Ecto neural progenitor cell (in vitro differentiated cells): ENCODE results near the gene ADGRV1.
"Not testable (repeated sequence)": the region's sequence is repeated elsewhere in the genome, so short reads cannot be mapped to it uniquely, and the experiment has no call there.

Experiments used
- DNase-seq: peaks from one replicate; pipeline ENCODE4 v3.0.0-alpha.2; 2018; ENCODE audit warnings: low spot score

ADGRV1 gene

DNA sequence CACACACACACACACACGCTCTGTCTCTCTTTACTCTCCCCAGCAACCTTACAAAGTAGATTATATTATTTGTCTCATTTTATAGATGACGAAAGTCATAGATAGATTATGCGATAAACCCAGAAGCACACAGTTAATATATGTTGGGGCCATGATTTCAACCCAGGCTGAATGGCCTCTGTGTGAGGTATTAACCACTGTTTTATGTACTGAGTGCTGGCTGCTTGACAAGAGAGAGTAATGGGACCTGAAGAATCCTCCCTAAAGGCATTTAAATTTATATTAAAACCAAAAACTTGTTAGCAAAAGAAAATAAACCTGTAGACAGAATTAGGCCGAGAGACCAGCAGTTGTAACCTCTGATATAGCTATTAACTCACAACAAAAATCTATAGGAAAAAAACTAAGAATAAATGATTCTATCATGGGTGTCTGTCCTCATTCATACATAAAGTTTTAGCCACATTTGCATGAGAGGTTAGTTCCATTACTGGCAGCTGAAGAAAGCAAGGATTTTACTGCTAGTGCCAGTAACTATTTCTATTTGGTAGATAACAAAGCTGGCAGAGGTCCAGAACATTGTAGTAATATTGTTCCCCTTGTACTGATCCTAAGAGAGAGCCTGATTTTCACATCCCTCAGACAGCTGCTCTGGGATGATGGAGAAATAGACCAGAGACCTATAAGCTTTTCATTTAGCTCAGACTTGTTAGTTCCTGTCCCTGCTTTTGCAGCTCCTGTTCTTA lies 250.9 kb downstream of the ADGRV1 start:
- no peak for DNase-seq

- no peak for DNase-seq
Observed at GRCh38 chr5:90810211-90810610, 251.6 kb downstream of the ADGRV1 start.

GRCh38 chr5:90813392-90813791 lies 254.8 kb downstream of the ADGRV1 start:
- DNase-seq, result no peak

DNA sequence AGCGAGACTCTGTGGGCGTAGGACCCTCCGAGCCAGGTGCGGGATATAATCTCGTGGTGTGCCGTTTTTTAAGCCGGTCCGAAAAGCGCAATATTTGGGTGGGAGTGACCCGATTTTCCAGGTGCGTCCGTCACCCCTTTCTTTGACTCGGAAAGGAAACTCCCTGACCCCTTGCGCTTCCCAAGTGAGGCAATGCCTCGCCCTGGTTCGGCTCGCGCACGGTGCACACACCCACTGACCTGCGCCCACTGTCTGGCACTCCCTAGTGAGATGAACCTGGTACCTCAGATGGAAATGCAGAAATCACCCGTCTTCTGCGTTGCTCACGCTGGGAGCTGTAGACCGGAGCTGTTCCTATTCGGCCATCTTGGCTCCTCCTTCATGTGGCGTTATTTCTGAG lies 263.5 kb downstream of the ADGRV1 start:
- not testable (repeated sequence) for DNase-seq

GRCh38 chr5:90824436-90824835 lies 265.8 kb downstream of the ADGRV1 start:
- DNase-seq, result no peak

DNA sequence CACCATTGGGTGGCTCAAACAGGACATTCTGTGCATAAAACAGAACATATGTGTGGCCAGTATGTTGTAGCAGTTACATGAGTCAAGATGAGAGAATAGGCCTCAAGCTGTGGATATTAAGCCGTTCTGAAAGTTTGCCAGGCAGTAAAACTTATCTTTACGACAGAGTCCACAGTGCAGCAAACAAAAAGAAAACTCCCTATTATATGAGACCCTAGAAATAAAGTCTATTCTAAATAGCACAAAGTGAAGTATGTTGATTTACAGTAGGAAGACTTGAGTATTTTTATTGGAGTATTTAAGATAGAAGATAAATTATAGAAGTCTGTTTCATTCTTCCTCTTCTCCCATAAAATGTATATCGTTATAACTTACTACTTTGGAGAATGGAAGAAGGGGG lies 271.5 kb downstream of the ADGRV1 start:
- DNase-seq, result no peak

GRCh38 chr5:90833753-90834152 lies 275.2 kb downstream of the ADGRV1 start:
- DNase-seq, result no peak

GRCh38 chr5:90834711-90835110 lies 276.1 kb downstream of the ADGRV1 start:
- DNase-seq, result no peak

DNA sequence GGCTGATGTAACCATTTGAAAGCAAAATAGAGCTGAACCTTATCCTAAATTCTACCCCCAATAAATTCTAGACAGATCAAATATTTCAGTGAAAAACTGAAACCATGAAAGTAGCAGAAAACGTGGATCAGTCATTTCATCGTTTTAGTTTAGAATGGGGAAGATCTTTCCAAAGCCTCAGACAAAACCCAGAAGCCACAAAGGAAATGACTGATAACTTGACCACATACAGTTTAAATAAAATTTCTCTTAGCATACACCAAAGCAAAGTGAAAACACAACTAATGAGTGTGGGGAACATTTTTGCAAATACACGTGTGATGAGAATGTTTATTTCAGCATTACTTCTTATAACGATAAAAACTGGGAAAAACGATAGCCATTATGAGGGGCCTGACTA lies 284.8 kb downstream of the ADGRV1 start:
- no peak for DNase-seq

DNA sequence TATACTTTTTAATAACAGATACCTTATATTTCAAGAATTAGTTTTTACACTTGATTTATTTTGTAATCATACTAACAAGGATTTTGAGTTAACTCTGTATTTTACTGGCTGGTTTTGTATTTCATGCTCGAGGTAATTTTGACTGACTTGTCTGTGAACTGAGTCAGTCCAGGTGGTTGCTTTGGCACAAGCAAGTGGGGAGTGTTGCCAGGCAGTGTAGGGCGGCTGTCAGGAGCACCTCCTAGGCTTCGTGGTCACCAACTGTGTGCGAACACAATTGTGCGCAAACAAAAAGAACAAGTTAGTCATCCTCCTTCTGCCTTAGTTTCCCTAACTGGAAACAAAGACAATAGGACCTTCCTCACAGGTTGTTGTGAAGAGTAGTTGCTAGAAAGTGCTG lies 286.3 kb downstream of the ADGRV1 start:
- DNase-seq, result no peak

DNA sequence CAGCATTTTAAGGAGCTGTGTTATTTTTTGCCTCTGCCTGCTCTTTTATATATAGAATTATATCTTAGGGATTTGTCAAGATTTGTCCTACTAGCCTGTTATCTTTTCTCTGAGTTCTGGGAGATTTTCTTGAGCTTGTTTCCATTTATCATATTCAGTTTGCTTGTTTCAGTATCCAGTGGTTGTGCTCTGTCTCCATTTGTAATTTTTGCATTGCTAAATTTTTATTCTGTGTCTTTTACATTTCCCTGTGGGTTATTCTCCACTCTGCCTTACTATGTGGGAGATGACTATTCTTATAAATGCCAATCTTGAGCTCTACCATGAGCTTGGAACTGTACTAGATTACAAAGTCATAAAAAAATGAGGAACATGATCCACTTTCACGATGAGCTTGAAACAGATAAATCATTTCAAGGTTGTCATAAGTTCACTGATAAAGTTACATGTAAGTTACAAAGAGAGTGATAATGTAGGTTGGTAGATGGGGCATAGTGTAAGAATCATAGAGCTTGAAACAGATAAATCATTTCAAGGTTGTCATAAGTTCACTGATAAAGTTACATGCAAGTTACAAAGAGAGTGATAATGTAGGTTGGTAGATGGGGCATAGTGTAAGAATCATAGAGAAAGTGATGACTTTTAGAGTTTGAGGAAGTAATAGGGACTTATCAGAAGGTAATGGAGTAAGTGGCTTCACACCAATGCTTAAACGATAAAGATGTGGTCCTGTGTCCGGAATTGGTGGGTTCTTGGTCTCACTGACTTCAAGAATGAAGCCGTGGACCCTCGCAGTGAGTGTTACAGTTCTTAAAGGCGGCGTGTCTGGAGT lies 287.3 kb downstream of the ADGRV1 start:
- no peak for DNase-seq

DNA sequence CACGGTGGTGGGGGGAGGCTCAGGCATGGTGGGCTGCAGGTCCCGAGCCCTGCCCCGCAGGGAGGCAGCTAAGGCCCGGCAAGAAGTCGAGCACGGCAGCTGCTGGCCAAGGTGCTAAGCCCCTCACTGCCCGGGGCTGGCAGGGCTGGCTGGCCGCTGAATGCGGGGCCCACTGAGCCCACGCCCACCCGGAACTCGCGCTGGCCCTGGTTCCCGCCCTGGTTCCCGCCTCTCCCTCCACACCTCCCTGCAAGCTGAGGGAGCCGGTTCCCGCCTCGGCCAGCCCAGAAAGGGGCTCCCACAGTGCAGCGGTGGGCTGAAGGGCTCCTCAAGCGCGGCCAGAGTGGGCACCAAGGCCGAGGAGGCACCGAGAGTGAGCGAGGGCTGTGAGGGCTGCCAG lies 289.0 kb downstream of the ADGRV1 start:
- not testable (repeated sequence) for DNase-seq

GRCh38 chr5:90849939-90850338 lies 291.3 kb downstream of the ADGRV1 start:
- no peak for DNase-seq

DNA sequence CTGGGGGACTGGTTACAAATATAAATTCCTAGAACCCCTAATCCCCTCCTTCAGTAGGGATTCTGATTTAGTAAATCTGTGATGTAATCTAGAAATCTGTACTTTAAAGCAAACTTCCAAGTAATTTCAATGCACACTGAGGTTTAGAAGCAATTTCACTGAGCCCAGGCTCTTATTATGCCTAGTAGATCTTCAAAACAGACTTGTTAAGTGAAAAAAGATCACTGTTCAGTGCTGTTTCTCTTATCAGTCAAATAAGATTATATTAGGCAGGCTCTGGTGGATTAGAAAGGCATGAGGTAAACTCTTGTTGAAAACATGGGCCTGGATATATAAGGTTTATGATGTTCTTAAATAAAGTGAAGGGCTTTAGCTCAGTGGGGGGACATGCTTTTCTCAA lies 293.9 kb downstream of the ADGRV1 start:
- DNase-seq, result no peak

DNA sequence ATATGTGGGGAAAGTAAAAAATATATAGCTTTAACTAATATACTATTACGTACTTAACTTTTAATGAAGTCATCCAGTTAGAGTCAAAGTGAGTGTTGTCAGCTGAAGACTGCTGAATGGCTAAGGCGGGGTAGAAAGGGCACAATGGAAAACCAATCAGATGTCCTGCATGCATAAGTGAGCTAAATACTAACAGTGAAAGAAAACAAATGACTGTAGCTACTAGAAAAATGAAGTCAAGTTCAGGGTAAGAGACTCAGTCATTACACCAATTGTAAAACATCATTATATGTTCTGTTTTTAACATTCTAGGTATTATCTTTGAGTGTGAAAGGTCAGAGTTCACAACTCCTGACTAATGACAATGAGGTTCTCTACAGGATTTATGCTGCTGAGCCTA lies 295.2 kb downstream of the ADGRV1 start:
- no peak for DNase-seq

GRCh38 chr5:90854169-90854568 lies 295.6 kb downstream of the ADGRV1 start:
- no peak for DNase-seq

GRCh38 chr5:90855296-90856010 lies 296.9 kb downstream of the ADGRV1 start:
- no peak for DNase-seq

GRCh38 chr5:90861843-90862586 lies 303.4 kb downstream of the ADGRV1 start:
- no peak for DNase-seq

DNA sequence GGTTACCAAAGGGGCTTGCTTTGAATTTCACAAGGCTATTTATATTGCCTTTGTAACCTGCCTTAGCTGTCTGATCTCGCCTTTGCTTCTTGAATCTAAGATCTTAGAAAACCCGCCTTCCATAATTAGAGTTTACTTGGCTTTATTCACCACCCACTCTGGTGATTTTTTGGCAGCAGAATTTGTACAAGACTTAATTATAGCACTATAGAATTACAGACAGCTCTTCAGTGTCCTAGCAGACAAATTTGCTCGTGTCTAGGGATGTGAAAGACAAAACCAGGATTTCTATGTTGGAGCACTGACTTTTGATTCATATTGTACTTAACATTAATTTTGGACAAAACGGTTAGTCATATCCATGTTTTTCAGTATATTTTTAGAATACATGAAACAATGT lies 306.6 kb downstream of the ADGRV1 start:
- no peak for DNase-seq

GRCh38 chr5:90866333-90866732 lies 307.7 kb downstream of the ADGRV1 start:
- DNase-seq, result no peak

DNA sequence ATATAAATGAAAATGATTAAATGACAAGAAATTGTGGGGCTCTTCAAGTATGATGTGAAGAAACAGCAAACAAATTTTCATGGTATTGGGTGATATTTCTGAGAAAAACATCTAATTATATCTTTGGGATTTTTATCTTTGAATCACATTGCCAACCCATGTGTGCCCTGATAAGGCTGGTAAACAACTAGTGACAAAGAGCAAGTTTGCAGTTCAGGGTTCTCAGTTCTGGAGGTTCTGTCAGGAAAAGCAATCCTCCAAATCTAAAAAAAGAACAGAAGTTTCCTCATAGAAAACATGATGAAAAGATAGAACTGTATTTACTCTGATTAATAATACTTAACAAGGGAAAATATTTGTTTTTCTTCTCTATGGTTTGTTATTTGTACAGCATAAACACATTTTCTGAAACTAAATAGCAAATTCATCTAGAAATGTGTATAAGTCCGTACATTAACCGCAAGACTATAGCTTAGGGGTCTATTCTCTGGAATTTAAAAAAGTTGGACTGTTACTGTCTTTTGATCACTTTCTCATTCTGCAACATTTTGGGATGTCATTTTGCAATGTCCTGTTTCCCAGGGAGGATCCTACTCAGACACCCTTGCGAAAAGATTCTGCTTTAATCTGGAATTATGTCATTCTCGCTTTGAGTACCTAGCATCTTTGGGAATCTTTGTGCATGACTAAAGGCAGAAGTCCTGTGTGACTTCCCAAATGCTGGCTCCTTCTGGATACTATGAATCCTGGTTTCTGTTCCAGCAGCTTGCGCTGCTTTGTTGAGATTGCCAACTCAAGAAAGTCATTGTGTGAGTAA lies 308.5 kb downstream of the ADGRV1 start:
- DNase-seq, result no peak
